Fibroblast of skin of abdomen (primary cell): Measurements from ENCODE around the gene HAO2.
"Not testable (repeated sequence)": the region's sequence is repeated elsewhere in the genome, so short reads cannot be mapped to it uniquely, and the experiment has no call there.

ENCODE experiments used
- DNase-seq: peaks from one replicate; pipeline ENCODE4 v3.0.0-alpha.2; 2013

Gene HAO2

GRCh38 chr1:119347858-119348257 lies 20.7 kb upstream of the HAO2 start:
- peak; percentile 33 for DNase-seq

DNA sequence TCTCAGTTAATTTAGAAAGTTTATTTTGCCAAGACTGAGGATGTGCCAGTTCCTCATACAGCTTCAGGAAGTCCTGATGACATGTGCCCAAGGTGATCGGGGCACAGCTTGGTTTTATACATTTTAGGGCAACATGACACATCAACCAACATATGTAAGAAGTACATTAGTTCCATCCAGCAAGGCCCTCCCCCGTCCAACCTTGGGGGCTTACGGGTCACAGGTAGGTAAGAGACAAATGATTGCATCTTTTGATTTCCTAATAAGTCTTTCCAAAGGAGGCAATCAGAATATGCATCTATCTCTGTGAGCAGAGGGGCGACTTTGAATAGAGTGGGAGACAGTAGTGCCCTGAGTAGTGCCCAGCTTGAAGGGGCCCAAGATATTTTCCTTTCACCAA lies 19.6 kb upstream of the HAO2 start:
- DNase-seq: no peak

GRCh38 chr1:119350866-119351265 lies 17.7 kb upstream of the HAO2 start:
- DNase-seq: not testable (repeated sequence)

DNA sequence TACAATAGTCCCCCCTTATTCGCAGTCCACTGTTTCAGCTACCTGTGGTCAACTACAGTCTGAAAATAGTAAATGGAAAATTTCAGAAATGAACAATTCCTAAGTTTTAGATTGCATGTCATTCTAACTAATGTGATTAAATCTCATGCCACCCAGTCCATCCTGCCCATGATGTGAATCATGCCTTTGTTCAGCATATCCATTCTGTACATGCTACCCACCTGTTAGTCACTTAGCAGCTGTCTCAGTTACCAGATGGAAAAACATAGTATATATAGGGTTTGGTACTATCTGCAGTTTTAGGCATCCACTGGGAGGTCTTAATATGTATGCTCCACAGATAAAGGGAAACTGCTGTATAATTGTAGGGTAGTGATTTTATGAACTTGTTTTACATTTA lies 16.6 kb upstream of the HAO2 start:
- no peak for DNase-seq

- peak; percentile 44 for DNase-seq
Measured at GRCh38 chr1:119353836-119354235, 14.7 kb upstream of the HAO2 start.

DNA sequence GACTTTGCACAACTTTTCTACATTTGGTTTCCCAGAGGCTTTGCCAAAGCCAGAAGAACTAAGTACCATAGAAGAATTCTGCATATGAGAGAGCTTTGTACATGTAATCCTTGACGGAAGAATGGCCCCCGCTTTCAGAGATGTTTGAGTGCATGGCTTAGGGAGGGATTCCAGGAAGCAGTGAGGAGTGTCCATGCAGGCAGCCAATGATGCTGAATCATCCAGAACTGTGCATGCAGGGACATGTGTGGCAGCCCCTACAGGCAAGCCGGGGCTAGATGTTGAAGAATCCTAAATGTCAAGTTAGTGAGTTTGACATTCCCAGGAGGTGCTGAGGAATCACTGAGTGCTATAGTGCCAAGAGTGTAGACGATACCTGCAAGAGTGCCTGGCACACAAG lies 9.9 kb upstream of the HAO2 start:
- peak; percentile 35 for DNase-seq

GRCh38 chr1:119359730-119360129 lies 8.9 kb upstream of the HAO2 start:
- DNase-seq: no peak

GRCh38 chr1:119361205-119361604 lies 7.4 kb upstream of the HAO2 start:
- DNase-seq: no peak

GRCh38 chr1:119361620-119362344 lies 6.8 kb upstream of the HAO2 start:
- no peak for DNase-seq

- DNase-seq: no peak
Measured at GRCh38 chr1:119363162-119363561, 5.4 kb upstream of the HAO2 start.

DNA sequence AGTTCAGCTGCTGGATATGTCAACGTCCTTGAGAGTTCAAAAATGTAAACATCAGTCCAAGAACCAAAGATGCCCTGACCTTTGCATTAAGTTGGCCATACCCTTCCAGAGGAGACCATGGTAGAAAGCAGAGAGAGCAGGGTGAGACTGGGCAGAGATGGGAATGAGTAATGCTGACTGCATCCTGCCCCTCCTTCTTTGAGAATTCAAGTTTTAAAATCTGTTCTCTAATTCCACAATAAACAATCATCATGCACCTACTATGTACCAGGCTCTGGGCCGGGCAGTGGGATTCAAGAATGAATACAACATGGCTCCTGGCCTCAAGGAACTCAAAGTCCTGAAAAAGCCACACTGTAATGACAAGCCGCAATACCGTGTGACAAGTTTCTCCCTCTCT lies 3.9 kb upstream of the HAO2 start:
- DNase-seq: no peak

GRCh38 chr1:119366424-119366823 lies 2.2 kb upstream of the HAO2 start:
- DNase-seq: no peak

- DNase-seq: peak; percentile 54
Measured at GRCh38 chr1:119367432-119368124, 1.0 kb upstream of the HAO2 start.

GRCh38 chr1:119370748-119371147 lies 2.2 kb downstream of the HAO2 start:
- DNase-seq: no peak

DNA sequence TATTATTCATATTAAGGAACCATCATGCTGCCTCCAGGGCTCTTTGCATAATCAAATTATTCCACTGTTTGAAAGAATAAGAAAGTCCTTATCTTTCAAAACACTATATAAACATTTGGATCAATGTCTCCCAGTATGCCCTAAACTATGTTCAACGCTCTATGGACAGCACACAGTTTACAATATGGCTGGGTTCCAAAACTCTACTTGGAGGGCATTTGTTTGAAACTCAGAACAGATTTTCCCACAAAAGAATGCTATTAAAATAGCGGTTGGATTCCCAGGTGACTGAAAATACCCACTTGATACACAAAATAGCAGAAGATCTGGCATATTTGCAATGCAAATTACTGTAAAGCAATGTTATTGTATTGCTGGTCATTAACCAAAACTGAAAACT lies 3.2 kb downstream of the HAO2 start:
- no peak for DNase-seq

- DNase-seq: peak; percentile 25
Measured at GRCh38 chr1:119372503-119373086, 4.0 kb downstream of the HAO2 start.

- DNase-seq: peak; percentile 54
Measured at GRCh38 chr1:119373465-119373864, 4.9 kb downstream of the HAO2 start.

DNA sequence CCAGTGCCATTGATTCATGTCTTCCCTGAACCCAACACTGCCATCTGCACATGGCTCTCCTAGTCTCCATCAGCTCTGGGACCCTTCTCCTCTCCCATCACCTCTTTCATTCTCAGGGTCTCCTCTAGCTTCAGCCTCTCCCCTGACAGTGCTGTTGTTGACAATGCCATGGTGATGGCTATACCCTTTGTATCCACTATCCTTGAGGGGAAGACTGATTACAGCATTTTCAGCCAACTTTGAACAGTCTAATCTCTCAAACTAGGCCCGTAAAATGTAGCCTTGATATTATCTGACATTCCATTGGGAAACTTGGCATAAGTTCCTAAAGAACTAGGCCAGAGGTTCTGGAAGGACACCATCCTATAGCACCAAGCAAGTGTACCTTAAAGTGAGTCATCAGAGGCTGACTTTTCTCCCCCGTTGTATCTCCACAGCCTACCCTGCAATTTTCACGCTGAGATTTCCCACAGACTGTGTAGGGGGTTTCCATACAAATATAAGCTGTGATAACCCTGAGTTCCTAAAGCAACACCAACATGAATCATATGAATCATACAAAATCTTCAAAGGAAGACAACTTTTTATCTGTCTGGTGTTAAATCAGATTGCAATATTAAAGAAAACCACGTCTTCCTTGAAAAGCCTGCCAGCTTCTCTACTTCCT lies 5.8 kb downstream of the HAO2 start:
- no peak for DNase-seq

- DNase-seq: no peak
Measured at GRCh38 chr1:119375366-119375765, 6.8 kb downstream of the HAO2 start.

DNA sequence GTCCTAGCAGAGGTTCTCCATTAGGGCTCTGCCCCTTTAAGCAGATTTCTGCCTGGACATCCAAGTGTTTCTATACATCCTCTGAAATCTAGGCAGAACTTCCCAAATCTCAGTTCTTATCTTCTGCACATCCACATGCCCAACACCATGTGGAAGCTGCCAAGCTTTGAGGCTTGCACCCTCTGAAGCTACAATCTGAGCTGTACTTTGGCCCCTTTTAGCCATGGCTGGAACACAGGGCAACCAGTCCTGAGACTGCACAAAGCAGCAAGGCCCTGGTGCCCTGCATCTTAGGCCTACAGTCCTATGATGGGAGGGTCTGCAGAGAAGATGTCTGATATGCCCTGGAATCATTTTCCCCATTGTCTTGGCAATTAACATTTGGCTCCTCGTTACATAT lies 8.0 kb downstream of the HAO2 start:
- DNase-seq: no peak

DNA sequence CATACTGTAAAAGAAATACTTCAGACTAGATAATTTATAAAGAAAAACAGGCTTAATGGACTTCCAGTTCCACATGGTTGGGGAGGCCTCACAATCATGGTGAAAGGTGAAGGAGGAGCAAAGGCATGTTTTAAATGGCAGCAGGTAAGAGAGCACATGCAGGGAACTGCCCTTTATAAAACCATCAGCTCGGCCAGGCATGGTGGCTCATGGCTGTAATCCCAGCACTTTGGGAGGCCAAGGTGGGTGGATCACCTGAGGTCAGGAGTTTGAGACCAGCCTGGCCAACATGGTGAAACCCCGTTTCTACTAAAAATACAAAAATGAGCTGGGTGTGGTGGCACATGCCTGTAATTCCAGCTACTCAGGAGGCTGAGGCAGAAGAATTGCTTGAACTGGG lies 9.0 kb downstream of the HAO2 start:
- DNase-seq: not testable (repeated sequence)

DNA sequence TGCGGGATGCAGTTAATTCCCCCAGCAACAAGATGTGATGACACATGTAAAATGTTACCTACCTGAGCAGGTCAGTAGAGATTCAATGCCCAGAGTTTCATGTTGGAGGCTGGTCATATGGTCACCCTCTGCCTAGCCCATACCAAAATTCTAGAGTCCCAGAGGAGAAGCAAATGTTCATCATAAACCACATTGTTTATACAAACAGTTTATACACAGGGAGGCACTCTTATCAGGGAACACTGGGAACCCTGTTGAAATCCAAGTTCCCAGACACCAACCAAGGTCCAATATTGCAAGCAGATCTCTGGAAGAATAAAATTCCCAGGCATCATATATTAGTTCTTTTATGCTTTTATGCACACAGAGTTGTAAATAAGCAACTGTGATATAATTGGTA lies 10.5 kb downstream of the HAO2 start:
- DNase-seq: no peak

- no peak for DNase-seq
Measured at GRCh38 chr1:119380304-119380703, 11.7 kb downstream of the HAO2 start.
